Peyer's patch (tissue), 4 donors: ENCODE data around the gene DCAF12L1.

ENCODE experiments used
- CTCF ChIP-seq, 6 experiments: fragments of 450-650 bp in 4 of 6; fragments of 200-600 bp in 2 of 6; sonication (generic) in 1 of 6; IDR thresholded peaks; one replicate each; pipeline ENCODE4 v1.5.1; 2017 to 2019; ENCODE audit warnings: antibody characterized with exemption in 6 of 6, mild to moderate bottlenecking in 3 of 6, moderate library complexity in 1 of 6
- POLR2A ChIP-seq, 2 donors: fragments of 450-650 bp; IDR thresholded peaks; one replicate each; pipeline ENCODE4 v1.5.1; 2017; ENCODE audit warnings: antibody characterized with exemption in 2 of 2, mild to moderate bottlenecking in 2 of 2, moderate library complexity in 2 of 2

- TF ChIP-seq CTCF (IDR thresholded peaks at IDR 0.05) = no peak
- TF ChIP-seq POLR2A (IDR thresholded peaks at IDR 0.05) = no peak
Measured at GRCh38 chrX:126551306-126551705, 1.3 kb downstream of the DCAF12L1 start.
